Activated CD4-positive, alpha-beta T cell treated with anti-CD3 and anti-CD28 coated beads for 48 hours (primary cell): Measurements from ENCODE around the gene SORCS2.

ENCODE experiments used
- DNase-seq: peaks from one replicate; pipeline ENCODE4 v3.0.0-alpha.2; 2020

SORCS2 gene

DNA sequence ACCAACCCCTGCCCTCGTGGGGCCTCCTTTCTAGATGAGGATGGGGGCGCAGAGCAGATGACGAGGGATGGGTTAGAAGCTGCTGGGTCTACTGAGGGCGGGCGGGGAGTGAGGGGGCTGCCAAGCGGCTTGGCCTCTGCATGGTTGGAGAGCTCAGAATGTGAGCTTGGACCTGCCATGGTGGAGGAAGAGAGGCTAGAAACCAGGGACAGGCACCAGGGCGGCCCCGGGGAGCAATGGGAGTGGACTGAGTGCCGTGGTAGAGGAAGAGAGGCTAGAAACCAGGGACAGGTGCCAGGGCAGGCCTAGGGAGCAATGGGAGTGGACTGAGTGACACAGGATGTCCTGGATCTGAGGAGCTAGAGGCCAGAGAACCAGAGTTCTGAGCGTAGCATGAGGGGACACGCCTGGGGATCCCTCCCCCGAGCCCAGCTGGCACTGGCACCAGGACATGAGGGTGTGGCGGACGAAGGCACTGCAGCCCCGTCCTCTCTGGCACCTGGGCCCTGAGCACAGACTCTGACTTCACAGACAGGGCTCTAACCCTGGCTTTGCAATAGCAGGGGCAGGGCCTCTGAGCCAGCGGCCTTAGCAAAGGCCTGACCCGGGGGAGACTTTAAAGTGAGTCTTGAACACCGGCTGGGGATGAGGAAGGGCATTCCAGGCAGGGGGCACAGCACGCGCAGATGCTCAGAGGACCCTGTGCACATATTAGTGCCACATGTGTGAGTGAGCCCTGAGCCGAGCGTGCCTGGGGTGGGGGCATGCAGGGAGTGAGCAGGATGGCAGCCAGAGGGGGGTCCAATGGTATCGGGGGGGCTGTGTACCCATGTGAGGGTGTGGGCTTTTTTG is 456.4 kb downstream of the SORCS2 start:
- DNase-seq = no peak

DNA sequence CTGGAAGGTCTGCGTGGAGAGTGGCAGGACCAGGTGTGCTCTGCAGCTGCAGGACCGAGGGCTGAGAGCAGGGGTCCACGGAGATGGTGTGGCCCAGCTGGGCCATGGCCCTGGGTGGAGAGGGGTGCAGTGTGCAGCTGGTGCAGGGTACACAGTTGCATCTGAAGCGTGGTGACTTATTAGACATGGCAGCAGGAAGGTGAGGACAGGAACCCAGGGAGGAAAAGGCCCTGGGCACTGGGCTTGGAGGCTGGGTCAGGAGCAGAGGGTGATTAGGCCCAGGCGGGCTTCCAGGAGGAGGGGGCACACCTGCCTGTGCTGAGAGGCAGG is 457.0 kb downstream of the SORCS2 start:
- DNase-seq = no peak

DNA sequence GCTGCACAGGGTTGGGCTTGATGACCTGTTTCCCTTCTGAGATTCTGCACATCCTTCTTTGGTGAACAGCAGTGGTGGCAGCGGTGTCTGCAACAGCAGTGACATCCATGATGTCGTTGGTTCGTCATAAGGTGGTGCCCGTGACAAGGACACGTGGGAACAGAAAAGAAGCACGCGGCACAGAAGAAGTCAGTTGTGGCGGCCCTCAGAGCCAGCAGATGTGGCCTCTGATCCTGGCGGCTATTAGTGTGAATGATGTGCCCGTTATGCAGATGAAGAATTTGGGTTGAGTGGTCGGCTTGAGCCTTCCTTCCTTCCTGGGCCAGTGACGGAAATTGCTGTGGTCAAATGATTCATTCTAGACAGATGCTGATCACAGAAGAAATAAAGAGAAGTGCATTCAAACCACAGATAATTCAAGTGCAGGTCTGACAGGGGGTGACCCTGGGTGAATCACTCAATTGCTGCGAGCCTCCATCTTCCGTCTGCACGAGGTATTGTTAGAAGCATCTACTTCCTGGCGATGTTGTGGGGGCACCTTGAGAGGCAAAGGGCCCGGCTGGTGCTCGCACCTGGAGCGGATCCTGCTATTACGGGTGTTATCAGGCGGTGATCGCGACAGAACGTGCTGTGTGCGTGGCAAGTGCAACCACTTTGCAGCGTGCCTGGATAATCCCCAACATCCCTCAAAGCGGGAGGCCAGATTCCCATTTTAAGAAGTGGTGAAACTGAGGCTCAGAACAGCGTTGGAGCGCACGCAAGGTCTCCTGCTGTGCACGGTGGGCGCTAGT is 457.6 kb downstream of the SORCS2 start:
- DNase-seq = peak; percentile 67

DNA sequence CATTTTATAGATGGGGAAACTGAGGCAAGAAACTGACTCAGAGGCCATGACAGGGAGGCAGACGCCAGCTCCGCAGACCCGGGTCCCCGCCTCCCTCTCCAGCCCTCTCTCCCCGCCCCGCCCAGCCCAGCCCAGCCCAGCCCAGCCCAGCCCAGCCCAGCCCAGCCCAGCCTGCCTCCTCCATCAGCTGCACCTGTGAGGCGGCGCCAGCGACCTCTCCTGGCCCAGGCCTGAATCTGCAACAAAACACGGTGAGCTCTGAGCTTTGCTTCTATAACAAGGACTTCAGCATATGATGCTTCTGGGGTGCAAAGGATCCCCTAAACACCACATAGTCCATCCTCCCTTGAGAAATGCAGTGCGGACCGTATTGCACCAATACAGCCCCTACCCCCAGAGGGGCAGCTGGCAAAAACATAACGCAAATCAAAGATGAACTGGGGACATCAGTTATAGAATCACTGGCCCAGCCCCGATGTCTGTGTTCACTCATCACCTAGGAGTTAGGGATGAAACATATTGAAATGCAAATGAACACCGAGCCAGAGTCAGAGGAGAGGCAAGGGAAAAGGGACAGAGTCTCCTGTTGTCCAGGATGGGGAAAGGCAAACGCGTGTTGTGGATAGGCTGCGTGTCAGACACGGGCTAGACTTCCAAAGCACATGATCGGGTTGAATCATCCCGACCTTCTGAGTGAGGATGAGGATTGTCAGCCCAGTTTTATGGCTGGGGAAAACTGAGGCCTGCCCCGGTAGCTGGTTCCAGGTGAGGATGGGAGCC is 458.5 kb downstream of the SORCS2 start:
- peak; percentile 36 for DNase-seq

DNA sequence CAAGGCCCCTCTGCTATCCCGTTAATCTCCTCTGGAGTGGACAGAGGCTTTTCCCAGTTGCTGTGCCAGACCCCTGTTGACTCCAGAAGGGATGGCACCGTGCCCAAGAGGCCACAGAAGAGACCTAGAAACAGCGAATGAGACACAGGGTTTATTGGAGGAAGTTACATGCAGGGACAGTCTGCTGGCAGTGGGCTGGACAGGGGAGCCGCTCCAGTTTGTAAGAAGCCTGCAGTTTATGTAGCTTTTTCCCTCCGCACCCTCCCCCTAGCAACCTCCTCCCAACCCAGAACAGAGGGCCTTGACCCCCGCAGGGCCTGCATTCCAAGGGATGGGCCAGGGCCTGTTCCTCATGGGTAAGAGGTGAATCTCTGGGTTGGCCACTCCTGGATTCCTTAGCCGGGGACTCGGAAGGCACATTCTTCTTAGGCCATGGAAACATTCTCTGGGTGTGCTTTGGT is 459.2 kb downstream of the SORCS2 start:
- DNase-seq = no peak

DNA sequence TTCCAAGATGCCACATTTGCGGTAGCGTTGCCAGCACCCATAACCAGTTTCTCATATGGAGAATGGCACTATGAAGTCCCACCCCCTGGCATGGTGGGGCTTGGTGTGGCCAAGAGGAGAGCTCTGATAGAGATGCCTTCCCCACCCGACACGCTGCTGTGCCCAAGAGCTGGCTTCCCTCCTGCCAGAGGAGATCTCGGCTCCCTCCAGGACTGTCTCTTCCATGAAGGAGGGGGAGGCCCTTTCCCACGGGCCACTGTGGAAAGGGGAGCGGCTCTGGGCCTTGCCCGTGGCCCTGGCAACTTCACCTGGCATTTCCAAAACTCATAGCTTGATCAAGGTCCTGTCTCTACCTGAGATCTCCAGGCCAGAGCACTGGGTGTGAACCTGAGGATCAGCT is 459.7 kb downstream of the SORCS2 start:
- DNase-seq = no peak

DNA sequence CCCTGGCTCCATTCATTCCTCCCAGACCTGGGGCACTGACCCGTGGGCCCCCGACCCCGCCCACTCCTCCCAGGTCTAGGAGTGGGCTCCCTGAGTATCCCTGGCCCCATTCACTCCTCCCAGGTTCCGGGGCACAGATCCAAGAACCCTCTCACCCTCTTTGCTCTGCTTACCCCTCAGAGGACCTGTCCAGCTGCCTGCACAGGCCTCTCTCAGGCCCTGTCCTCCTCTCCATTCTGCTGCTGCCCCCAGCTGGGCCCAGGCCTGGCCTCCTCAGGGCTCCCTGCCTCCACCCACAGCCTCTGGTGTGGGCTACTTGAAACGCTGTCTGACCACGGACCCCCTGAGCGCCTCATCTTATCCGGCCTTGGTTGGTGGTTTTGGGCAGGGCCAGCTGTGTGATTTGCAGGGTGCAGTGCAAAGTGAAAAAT is 460.1 kb downstream of the SORCS2 start:
- DNase-seq = no peak

DNA sequence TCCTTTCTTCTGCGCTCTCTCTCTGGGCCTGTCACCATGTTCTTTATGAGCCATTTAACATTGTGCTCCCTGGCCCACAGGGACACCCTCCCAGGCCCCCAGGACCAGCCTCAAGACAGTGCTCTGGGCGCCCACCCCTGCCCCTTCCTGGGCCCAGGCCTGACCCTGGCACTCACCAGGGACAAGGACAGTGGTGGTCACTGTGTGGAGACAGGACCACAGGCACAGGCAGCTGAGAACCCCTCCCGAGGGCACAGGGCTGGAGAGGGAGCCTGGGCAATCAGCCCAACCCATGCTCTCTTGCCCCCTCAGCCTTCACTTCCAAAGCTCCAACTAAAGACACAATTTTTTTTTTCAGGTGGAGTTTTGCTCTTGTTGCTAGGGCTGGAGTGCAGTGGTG is 460.6 kb downstream of the SORCS2 start:
- DNase-seq = no peak

DNA sequence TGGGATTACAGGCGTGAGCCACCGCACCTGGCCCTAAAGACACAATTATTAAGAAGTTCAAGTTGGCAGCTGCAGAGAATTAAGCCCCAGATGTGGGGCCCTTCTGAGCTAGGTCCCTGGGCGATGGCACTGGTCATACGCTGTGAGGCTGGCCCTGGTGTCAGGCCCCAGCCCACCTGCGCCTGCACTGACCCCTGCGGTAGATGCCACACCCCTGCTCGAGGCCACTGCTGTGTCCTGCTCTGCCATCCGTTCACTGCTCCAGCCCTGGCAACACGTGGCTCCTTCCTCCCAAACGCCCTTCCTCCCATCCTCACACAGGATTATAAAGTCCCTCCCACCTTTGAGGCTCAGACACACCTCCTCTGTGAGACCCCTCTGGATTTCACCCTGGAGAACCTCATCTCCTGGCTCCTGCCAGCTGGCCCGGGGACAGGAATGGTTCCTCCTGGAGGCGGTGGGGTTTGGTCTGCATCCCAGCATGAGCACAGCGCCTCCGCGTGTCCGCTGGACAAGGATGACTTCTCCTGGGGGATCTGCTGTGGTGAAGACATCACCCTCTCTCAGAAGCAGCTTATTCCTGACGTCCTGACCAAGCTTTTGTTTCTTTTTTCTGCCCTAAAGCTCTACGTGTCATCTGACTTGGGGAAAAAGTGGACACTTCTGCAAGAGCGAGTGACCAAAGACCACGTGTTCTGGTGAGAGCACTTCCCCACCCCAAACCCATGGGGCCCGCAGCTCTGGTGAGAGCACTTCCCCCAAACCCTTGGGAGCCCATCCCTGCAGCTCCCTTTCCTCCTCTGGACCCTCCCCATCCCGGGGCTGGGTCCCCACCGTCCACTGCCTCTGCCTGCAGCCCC is 461.4 kb downstream of the SORCS2 start:
- no peak for DNase-seq

DNA sequence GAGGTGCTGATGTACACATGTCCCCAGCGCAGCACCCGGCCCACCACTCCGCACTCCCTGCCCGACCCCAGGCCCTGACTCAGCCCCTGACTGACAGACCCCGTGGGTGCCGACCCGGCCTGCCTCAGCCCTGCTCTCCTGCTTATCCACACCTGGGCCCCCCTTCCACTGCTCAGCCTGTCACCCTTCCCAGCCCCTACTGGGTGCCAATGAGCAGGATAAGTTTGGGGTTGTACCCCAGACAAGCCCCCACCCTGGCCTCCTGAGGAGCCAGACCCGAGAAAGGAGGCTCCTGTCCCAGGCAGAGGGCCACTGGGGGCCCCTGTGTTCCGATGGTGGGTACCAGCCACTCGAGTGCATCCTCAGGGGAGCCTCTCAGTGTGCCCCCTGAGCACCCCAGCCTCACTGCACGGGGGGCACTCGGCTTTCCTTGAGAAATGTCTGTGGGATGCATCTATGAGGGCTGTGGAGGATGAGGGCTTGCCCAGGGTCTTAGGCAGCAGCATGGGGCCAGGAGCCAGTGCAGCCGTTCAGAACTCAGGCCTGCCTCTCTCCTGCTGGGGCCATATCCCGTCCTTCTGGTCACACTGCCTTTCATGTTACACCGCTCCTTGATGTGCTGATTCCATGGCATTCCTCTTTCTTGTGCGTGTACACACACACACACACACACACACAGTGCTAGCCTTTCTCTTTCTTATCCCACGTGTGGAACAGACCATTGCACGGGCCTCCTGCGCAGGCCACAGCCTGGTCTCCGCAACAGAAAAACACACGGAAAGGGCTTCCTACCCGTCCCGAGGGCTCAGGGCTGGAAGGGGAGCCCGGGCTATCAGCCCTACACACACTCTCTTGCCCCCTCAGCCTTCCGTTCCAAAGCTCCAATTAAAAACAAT is 462.5 kb downstream of the SORCS2 start:
- no peak for DNase-seq

DNA sequence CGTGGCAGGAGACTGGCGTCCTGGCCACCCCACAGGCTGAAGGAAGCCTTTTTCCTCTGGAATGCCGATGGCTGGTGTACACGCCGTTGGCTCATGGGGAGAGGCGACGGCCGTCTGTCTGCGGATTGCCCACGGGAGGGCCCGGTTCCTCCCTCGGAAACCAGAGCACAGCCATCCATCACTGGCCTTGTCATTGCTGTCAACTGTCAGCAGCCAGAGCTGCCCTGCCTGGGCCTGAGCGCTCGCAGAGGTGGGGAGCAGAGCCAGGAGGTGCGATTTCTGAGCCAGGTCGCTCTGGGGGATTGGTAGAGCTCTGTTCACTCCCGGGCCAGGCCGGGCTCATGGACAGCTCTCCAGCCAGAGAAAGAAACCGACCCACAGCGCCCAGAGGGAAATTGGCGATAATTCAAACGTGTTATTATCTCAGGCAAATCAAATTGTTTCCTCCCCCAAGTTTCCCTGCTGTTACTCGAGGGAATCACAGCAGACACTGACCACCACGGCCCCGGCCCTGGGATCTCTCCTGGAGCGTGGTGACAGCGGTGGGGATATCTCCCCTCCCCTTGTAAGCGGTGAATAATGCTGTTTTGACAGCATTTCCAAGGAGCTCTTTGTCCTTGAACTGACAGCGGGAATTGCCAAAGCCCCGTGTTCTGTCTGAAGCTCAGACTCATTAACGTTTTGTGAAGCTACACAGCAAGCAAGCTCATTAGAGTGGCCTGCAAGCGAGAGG is 463.3 kb downstream of the SORCS2 start:
- DNase-seq = no peak

DNA sequence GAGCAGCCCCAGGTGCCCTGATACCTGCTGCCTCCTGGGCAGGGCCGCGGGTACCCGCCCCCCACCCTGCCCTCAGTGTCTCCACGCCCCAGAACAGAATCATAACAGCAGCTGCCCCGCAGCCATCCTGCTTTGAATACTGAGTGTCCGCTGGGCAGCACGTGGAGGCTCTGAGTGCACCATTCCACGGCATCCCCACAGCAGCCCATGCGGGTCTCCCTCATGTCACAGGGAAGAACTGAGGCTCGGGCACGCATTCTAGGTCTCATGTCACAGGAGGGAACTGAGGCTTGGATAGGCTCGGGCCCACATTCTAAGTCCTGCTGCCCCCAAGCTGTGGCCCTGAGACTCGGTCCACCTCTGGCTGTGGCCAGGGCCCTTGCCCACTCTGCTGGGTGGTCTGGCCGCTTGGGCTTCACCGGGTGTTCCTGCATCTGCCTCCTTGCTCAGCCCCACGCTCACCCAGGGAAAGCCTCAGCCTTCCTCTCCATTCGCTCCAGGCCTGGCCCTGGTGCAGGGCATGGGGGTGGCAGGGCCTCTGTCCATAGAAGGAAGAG is 464.0 kb downstream of the SORCS2 start:
- no peak for DNase-seq

DNA sequence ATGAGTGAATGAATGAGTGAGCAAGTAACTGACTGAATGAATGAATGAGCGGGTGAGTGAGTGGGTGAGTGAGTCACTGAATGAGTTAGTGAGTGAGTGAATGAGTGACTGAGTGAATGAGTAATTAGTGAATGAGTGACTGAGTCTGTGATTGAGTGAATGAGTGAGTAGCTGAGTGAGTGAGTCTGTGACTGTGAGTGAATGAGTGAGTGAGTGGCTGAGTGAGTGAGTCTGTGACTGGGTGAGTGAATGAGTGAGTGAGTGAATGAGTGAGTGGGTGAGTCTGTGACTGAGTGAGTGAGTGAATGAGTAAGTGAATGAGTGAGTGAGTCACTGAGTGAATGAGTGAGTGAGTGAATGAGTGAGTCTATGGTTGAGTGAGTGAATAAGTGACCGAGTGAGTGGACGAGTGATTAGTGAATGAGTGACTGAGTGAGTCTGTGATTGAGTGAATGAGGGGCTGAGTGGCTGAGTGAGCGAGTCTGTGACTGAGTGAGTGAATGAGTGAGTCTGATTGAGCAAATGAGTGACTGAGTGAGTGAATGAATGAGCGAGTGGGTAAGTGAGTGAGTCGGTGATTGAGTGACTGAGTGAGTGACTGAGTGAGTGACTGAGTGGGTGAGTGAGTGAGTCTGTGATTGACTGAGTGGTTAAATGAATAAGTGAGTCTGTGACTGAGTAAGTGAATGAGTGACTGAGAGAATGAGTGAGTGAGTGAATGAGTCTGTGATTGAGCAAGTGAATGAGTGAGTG is 465.4 kb downstream of the SORCS2 start:
- DNase-seq = no peak

DNA sequence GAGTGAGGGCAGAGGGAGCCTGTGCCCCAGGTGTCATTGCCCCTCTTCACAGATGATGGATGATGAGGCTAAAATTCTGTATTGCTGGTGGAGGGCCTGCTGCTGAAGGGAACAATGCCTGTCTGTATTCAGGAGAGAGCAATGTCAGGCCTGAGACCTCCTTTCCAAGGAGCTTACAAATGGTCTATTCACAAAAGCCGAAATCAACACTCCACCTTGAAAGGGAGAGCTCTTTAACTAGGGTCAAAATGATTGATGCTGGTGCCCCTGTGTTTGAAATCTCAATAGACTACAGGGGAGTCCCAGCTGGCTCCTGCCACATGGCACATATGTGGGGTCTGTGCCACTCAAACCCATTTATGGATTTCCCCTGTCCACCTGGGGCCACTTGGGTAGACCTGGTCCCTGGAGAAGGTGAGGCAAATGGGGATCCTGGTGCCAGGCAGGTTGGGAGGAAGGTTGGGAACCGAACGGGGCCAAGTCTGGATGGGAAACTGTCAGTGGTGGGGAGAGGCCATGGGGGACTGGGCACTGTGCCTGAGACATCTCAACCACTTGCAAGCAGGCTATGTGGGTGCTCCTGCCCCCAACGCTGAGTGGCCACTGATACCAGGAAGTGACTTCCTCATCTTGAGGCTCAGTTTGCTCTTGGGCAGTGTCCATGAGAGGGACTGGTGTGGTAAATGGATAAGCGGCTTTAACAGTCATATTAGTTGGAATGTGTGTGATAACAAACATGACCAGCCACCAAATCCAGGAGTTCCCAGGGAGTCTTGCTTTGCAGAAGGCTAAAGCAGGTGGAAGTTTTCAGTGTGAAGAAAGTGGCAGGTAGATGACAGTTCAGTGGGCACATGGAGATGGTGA is 466.2 kb downstream of the SORCS2 start:
- no peak for DNase-seq

DNA sequence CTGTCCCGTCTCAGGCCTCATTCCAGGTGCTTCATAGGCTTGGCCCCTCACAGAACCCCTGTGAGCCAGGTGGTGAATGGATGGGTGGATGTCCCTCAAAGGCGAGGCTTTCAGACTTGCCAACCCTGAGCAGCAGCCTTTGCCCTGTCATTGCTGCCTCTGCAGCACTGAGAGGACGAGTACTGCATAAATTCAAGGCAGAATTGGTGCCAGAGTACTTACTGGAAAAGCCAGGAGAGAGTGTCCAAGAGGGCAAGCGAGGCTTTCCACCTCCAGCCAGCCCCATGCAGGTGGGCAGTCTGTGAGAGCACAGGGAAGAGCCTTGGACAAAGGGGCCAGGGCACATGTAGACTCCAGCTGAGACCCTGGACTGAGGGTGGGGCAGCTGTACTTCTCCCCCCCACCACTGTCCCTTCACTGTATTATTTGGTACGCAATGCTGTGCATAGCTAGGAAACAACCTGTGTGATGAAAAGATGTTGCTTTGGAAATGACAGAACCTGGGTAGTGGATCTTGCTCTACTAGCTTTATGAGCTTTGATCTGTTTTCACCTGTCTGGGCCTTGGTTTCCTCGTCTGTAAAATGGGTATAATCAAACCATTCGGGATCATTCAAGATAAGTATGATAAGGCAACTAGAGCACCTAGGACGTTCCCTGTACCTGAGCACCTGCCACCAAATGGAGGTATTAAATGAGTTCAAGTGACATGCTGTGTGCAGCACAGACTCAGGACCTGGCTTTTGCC is 467.3 kb downstream of the SORCS2 start:
- no peak for DNase-seq

DNA sequence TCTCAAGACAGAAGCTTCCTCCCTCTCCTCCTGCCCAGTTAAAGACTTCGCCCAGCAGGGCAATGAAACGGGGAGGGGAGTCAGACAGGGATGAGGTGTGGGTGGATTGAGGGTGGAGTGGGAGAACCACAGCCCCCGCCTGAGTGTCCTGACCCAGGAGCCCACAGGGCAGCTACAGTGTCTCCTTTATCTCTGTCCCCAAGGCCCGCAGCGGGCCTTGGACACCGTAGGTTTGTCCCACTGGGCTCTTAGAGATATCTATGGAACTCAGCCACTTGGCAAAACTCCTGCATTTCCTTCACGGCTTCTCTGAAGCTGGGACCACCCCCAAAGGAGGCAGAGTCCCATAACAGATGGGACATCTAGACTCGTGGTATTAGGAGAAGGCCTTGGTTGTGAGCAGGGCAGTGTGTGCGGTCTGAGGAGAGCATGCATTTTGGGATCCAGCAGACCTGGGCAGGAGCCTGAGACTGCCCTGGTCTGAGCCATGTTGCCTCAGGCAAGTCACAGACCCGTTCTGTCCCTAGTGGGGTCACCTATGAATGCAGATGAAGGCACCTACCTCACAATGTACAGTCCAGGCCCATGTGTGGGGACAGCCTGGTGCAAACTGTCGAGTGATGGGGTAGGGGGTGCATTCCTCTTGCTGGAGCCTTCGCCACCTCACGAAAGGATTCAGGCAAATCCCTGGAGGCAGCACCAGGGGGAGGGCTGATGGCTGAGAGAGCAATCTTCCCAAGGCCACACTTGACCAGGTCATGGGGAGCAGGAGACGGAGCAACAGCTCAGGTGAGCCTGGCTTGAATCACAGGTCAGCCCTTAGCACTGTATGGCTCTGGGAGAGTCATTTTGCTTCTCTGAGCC is 468.1 kb downstream of the SORCS2 start:
- DNase-seq = no peak
